HG02973 (cell line): ENCODE measurements around the gene TUBB2A.
"Not testable (repeated sequence)": the region's sequence is repeated elsewhere in the genome, so short reads cannot be mapped to it uniquely, and the experiment has no call there.

Experiments
- ATAC-seq: cut with Tn5 transposase; IDR thresholded peaks from one replicate; pipeline ENCODE4 v1.9.1; 2021; ENCODE audit warnings: moderate library complexity; ENCODE audit not compliant: unreplicated experiment

Gene TUBB2A

GRCh38 chr6:3156184-3157130, 887 bp downstream of the TUBB2A start:
- not testable (repeated sequence) for ATAC-seq

GRCh38 chr6:3155416-3155815, 1.9 kb downstream of the TUBB2A start:
- ATAC-seq, result not testable (repeated sequence)

- ATAC-seq, result no peak
Measured at GRCh38 chr6:3152689-3153088, 4.7 kb downstream of the TUBB2A start.

- ATAC-seq, result no peak
Measured at GRCh38 chr6:3151691-3152090, 5.7 kb downstream of the TUBB2A start.

GRCh38 chr6:3147914-3148757, 9.2 kb downstream of the TUBB2A start:
- no peak for ATAC-seq

- no peak for ATAC-seq
Measured at GRCh38 chr6:3144571-3144970, 12.8 kb downstream of the TUBB2A start.

- no peak for ATAC-seq
Measured at GRCh38 chr6:3143158-3143557, 14.2 kb downstream of the TUBB2A start.

GRCh38 chr6:3142536-3142935, 14.8 kb downstream of the TUBB2A start:
- no peak for ATAC-seq

GRCh38 chr6:3140201-3140600, 17.1 kb downstream of the TUBB2A start:
- no peak for ATAC-seq

- no peak for ATAC-seq
Measured at GRCh38 chr6:3139090-3139903, 18.0 kb downstream of the TUBB2A start.

GRCh38 chr6:3138341-3138740, 19.0 kb downstream of the TUBB2A start:
- no peak for ATAC-seq

GRCh38 chr6:3137873-3138272, 19.5 kb downstream of the TUBB2A start:
- not testable (repeated sequence) for ATAC-seq

- ATAC-seq, result no peak
Measured at GRCh38 chr6:3137057-3137777, 20.1 kb downstream of the TUBB2A start.

GRCh38 chr6:3136292-3137011, 20.9 kb downstream of the TUBB2A start:
- no peak for ATAC-seq

GRCh38 chr6:3135668-3136291, 21.6 kb downstream of the TUBB2A start:
- no peak for ATAC-seq

- no peak for ATAC-seq
Measured at GRCh38 chr6:3133515-3133914, 23.8 kb downstream of the TUBB2A start.

- ATAC-seq, result no peak
Measured at GRCh38 chr6:3131695-3132094, 25.6 kb downstream of the TUBB2A start.

GRCh38 chr6:3128356-3129108, 28.8 kb downstream of the TUBB2A start:
- no peak for ATAC-seq
